ENCODE data around the gene TBC1D2B.

DNA sequence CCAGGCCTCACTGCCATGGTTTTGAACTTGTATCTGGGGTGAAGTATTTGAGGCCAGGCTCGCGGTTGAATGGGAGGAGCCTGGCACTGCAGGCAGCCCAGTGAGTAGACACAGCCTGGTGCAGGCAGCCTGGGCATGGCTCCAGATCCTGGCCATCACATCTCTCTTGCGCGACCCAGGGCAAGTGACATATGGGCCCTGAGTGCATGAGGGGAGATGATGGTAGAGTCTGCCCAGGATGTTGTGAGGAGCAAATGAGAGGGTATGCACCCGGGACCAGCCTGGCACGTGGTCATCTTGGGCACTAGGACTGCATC is 103.5 kb downstream of the TBC1D2B start:
- TF ChIP-seq CTCF (IDR thresholded peaks at IDR 0.05; ENCODE audit: poor library complexity), result no peak
- TF ChIP-seq EZH2 (IDR thresholded peaks at IDR 0.05; ENCODE audit: borderline replicate concordance), result no peak
